Measurements from ENCODE around the gene KLB. TPM values are rescaled to one million over a fixed set of nuclear protein-coding genes. Genes with fewer than 3 reads are reported as not detected.

The KLB gene
- total and polyA plus RNA-seq, 2 donors (not counting 1 experiment from before 2014, with no cell fraction given) = 0.09 TPM; not detected in 1

DNA sequence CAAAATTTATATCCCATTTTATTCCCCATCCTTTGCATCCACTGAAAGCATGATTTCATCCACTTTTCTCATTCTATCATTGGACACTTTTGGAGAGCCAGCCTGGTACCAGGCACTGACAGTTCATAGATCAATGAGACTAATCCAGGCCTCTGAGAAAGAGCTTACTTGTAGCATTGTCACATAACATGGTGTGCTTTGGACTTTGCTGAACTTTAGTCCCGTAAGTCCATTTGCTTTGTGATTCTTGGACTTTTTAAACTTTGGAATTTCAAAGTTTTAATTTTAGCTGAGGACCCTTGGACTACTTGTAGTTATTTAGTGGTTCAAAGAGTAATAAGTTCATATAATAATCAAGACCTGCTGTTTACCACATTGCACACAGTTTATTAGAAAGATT lies 63.7 kb downstream of the KLB start:
- no peak overlapping the region for H3K4me3 ChIP-seq (ENCODE audit: control extremely low read depth in 1 of 5, extremely low read depth in 1 of 5, insufficient read depth in 1 of 5, low read depth in 2 of 5, low read length in 4 of 5)

GRCh38 chr4:39472396-39472795 lies 65.7 kb downstream of the KLB start:
- Histone ChIP-seq H2AFZ (ENCODE audit: insufficient read depth, low read depth, low read length, poor library complexity, severe bottlenecking) (no peak overlapping the region), H3K79me2 (ENCODE audit: control insufficient read depth, insufficient read depth, low read length) (no peaks in the 10 kb centered on the region), H3K36me3 (replicated peaks in 1 of 2; ENCODE audit: control extremely low read depth in 1 of 2, control insufficient read depth in 1 of 2, extremely low read depth in 1 of 2, insufficient read depth in 2 of 2, low read length in 1 of 2) (peaks cover 3% of the 10 kb centered on the region in 2 experiments), H3K9ac (ENCODE audit: low read length) (no peak overlapping the region), H3K4me2 (replicated peaks; ENCODE audit: low read depth, low read length, poor library complexity, severe bottlenecking) (no peak overlapping the region), H3K27me3 (replicated peaks in 1 of 4; ENCODE audit: control extremely low read depth in 1 of 4, control insufficient read depth in 3 of 4, insufficient read depth in 4 of 4, low read length in 3 of 4) (no peaks in the 10 kb centered on the region), H3K27ac (ENCODE audit: low read length in 2 of 2) (no peak overlapping the region), H4K20me1 (ENCODE audit: control insufficient read depth, insufficient read depth, low read length, poor library complexity, severe bottlenecking) (no peaks in the 10 kb centered on the region), H3K4me3 (ENCODE audit: control extremely low read depth in 1 of 5, extremely low read depth in 1 of 5, insufficient read depth in 1 of 5, low read depth in 2 of 5, low read length in 4 of 5) (no peak overlapping the region), H3K4me1 (ENCODE audit: control insufficient read depth in 2 of 2, insufficient read depth in 2 of 2, low read length in 2 of 2) (peaks cover 5 to 7% of the 10 kb centered on the region in 2 donors), H3K9me3 (ENCODE audit: control extremely low read depth in 1 of 3, control insufficient read depth in 2 of 3, insufficient read depth in 1 of 3, low read length in 2 of 3) (no peaks in the 10 kb centered on the region)
- Mint-ChIP-seq H3K4me3 (no peak overlapping the region), H3K27ac (no peak overlapping the region), H3K4me1 (peaks cover 9% of the 10 kb centered on the region), H3K27me3 (no peaks in the 10 kb centered on the region), H3K9me3 (ENCODE audit: insufficient read depth) (no peaks in the 10 kb centered on the region)
- ChIA-PET CTCF (interaction anchor here (0.5 to 1.5 kb wide), 6 partner anchors 16 to 844 kb away, joined by 3 to 4 read pairs (median 3); no protein-coding TSS in a partner anchor), POLR2A (no interaction called here)
- WGBS (ENCODE audit: insufficient coverage) = no CpG with 5 or more reads among the region's 3 CpGs
- TF ChIP-seq, protein P1, sequence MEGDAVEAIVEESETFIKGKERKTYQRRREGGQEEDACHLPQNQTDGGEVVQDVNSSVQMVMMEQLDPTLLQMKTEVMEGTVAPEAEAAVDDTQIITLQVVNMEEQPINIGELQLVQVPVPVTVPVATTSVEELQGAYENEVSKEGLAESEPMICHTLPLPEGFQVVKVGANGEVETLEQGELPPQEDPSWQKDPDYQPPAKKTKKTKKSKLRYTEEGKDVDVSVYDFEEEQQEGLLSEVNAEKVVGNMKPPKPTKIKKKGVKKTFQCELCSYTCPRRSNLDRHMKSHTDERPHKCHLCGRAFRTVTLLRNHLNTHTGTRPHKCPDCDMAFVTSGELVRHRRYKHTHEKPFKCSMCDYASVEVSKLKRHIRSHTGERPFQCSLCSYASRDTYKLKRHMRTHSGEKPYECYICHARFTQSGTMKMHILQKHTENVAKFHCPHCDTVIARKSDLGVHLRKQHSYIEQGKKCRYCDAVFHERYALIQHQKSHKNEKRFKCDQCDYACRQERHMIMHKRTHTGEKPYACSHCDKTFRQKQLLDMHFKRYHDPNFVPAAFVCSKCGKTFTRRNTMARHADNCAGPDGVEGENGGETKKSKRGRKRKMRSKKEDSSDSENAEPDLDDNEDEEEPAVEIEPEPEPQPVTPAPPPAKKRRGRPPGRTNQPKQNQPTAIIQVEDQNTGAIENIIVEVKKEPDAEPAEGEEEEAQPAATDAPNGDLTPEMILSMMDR (IDR thresholded peaks at IDR 0.05) = no peak
- TF ChIP-seq EZH2 (IDR thresholded peaks at IDR 0.05; ENCODE audit: borderline replicate concordance, insufficient read depth, low read depth, low read length, poor library complexity, severe bottlenecking) = no peak
- DNase-seq (no peak), ATAC-seq (ENCODE audit: low read depth) (no peak)
- intact Hi-C loops (cut with micrococcal nuclease) = no loop called here

More for the DNA sequence above, 63.7 kb downstream of the KLB start:
- Histone ChIP-seq H4K20me1 (ENCODE audit: control insufficient read depth, insufficient read depth, low read length, poor library complexity, severe bottlenecking) (no peaks in the 10 kb centered on the region), H3K36me3 (replicated peaks in 1 of 2; ENCODE audit: control extremely low read depth in 1 of 2, control insufficient read depth in 1 of 2, extremely low read depth in 1 of 2, insufficient read depth in 2 of 2, low read length in 1 of 2) (peaks cover 3 to 5% of the 10 kb centered on the region in 2 experiments), H3K27me3 (replicated peaks in 1 of 4; ENCODE audit: control extremely low read depth in 1 of 4, control insufficient read depth in 3 of 4, insufficient read depth in 4 of 4, low read length in 3 of 4) (no peaks in the 10 kb centered on the region), H3K27ac (ENCODE audit: low read length in 2 of 2) (peak overlapping the region in 1 of 2 donors; percentile 68), H3K4me1 (ENCODE audit: control insufficient read depth in 2 of 2, insufficient read depth in 2 of 2, low read length in 2 of 2) (peaks cover 5 to 7% of the 10 kb centered on the region in 2 donors), H3K4me2 (replicated peaks; ENCODE audit: low read depth, low read length, poor library complexity, severe bottlenecking) (no peak overlapping the region), H3K9me3 (ENCODE audit: control extremely low read depth in 1 of 3, control insufficient read depth in 2 of 3, insufficient read depth in 1 of 3, low read length in 2 of 3) (no peaks in the 10 kb centered on the region), H3K9ac (ENCODE audit: low read length) (no peak overlapping the region), H3K79me2 (ENCODE audit: control insufficient read depth, insufficient read depth, low read length) (no peaks in the 10 kb centered on the region), H2AFZ (ENCODE audit: insufficient read depth, low read depth, low read length, poor library complexity, severe bottlenecking) (no peak overlapping the region)
- DNase-seq (no peak), ATAC-seq (ENCODE audit: low read depth) (no peak)
- Mint-ChIP-seq H3K4me3 (no peak overlapping the region), H3K27me3 (no peaks in the 10 kb centered on the region), H3K9me3 (ENCODE audit: insufficient read depth) (no peaks in the 10 kb centered on the region), H3K27ac (peak overlapping the region; percentile 51), H3K4me1 (peaks cover 9% of the 10 kb centered on the region)
- ChIA-PET CTCF (interaction anchor here (0.6 to 2.9 kb wide), 10 partner anchors 12 to 508 kb away, joined by 3 to 40 read pairs (median 18); partner anchors contain the start of genes LIAS, RPL9, SMIM14 and UBE2K), POLR2A (no interaction called here)
- TF ChIP-seq EZH2 (IDR thresholded peaks at IDR 0.05; ENCODE audit: borderline replicate concordance, insufficient read depth, low read depth, low read length, poor library complexity, severe bottlenecking) = no peak
- TF ChIP-seq, protein P1 (IDR thresholded peaks at IDR 0.05) = no peak
- intact Hi-C loops (cut with micrococcal nuclease) = no loop called here
- WGBS (ENCODE audit: insufficient coverage) = no CpG with 5 or more reads among the region's 1 CpG

All from B cell (primary cell).